Spinal cord (tissue), 10 donors: ENCODE measurements around the gene EEFSEC. TPM values are rescaled to one million over a fixed set of nuclear protein-coding genes. Genes with fewer than 3 reads are reported as not detected.

ENCODE experiments used
- DNase-seq, 6 donors: peaks; one replicate each; pipeline versions ENCODE4 v3.0.0 to v3.0.0-alpha.2; 2013 to 2015; ENCODE audit warnings: low spot score in 6 of 6, low read depth in 4 of 6
- H3K27ac ChIP-seq: one replicate; pipeline ENCODE4 v1.5.1; 2013; ENCODE audit warnings: low read depth, low read length, control low read depth
- H3K27me3 ChIP-seq: one replicate; pipeline ENCODE4 v1.6.1; 2013; ENCODE audit warnings: low read length; ENCODE audit not compliant: control insufficient read depth, insufficient read depth
- H3K36me3 ChIP-seq: one replicate; pipeline ENCODE4 v1.6.1; 2013; ENCODE audit warnings: low read length; ENCODE audit not compliant: control insufficient read depth, insufficient read depth
- H3K4me1 ChIP-seq: one replicate; pipeline ENCODE4 v1.6.1; 2013; ENCODE audit warnings: low read length; ENCODE audit not compliant: control insufficient read depth, insufficient read depth
- H3K4me3 ChIP-seq: one replicate; pipeline ENCODE4 v1.5.1; 2013; ENCODE audit warnings: low read depth, low read length, control low read depth
- H3K9me3 ChIP-seq: one replicate; pipeline ENCODE4 v1.6.1; 2013; ENCODE audit warnings: low read length; ENCODE audit not compliant: control insufficient read depth, insufficient read depth
- WGBS: methylation state at CpG from one replicate; pipeline ENCODE4 v1.1.5; 2013; ENCODE audit warnings: missing lambda C conversion rate; ENCODE audit not compliant: insufficient coverage; 5-methylcytosine and 5-hydroxymethylcytosine counted together
- polyA plus RNA-seq, 2 donors: library from polyadenylated mRNA; unstranded; fragments of 120-200 nt; gene quantifications; one replicate each; pipeline ENCODE4 v1.2.1, GENCODE V29; 2013; ENCODE audit not compliant: insufficient read length in 2 of 2
- total RNA-seq, 2 donors: library from RNA; depleted of rRNA in 1 of 2; stranded (reverse); fragments of 120-200 nt in 1 of 2; fragments of >200 nt in 1 of 2; gene quantifications; one replicate each; pipeline versions ENCODE4 v1.2.3 to v1.2.4, GENCODE V29; 2013 to 2014
- donor health status: healthy.

EEFSEC gene
- total and polyA plus RNA-seq, 4 donors = 6.4 to 29.1 (median 18.3) TPM

DNA sequence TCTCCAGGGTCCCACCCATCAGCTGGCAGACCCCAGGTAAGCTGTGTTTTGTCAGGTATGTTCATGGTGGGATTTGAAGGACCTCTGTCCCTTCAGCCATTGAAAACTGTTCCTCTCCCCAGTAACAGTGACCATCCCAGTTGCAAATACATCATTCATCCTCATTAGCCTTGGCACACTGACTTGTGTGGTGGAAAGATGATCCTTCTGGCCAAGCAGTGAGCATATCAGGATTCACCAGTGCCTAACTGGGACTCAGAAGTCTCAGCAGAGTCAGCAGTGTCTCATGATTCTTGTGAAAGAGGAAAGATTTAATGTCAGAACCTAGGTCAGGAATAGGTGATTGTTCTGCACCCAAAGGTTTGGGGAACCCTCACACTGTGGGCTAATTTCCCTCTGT lies 223.2 kb downstream of the EEFSEC start:
- no peak overlapping the region for H3K27ac ChIP-seq
- H3K36me3 ChIP-seq = peaks cover 17% of the 10 kb centered on the region
- H3K4me1 ChIP-seq = peaks cover 11% of the 10 kb centered on the region
- no peak for DNase-seq
- H3K4me3 ChIP-seq = no peak overlapping the region
- H3K27me3 ChIP-seq = no peaks in the 10 kb centered on the region
- H3K9me3 ChIP-seq = no peaks in the 10 kb centered on the region

DNA sequence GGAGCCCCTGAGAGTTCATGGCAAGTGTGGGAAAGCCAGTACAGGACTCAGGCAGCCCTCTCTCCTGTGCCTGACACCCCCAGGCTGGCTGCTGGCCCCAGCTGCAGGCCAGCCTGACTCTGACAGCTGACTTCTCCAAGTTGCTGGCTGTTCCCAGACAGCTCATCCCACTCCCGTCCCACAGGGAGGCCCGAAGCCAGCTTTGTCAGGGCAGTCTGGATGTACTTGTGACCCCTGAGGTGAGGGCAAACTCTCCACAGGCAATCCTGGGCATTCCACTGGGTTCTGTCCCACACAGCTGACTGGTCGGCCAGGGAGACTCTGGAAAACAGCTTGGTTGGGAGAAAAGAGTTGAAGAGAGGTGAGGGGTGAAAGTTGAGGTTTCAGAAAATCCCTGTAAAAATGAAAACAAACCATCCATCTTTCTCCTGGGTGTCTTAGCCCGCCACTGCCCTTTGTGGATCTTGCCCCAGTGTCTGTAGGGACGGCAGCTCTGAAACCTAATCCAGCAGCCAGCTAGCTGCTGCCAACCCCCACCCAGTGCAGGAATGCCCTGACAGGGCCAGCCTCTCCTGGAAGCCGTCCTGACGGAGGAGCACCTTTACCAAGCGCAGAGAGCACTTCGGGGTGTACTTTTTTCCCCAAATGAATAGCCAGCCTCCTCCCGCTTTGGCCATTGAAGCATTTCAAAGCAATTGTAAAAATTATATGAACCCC lies 225.5 kb downstream of the EEFSEC start:
- Histone ChIP-seq H3K36me3 (peaks cover 20% of the 10 kb centered on the region), H3K9me3 (no peaks in the 10 kb centered on the region), H3K4me1 (peaks cover 32% of the 10 kb centered on the region), H3K27ac (no peak overlapping the region), H3K4me3 (no peak overlapping the region), H3K27me3 (no peaks in the 10 kb centered on the region)
- DNase-seq = no peak
- 61% methylated on average over 8 of the region's 10 CpGs for WGBS

DNA sequence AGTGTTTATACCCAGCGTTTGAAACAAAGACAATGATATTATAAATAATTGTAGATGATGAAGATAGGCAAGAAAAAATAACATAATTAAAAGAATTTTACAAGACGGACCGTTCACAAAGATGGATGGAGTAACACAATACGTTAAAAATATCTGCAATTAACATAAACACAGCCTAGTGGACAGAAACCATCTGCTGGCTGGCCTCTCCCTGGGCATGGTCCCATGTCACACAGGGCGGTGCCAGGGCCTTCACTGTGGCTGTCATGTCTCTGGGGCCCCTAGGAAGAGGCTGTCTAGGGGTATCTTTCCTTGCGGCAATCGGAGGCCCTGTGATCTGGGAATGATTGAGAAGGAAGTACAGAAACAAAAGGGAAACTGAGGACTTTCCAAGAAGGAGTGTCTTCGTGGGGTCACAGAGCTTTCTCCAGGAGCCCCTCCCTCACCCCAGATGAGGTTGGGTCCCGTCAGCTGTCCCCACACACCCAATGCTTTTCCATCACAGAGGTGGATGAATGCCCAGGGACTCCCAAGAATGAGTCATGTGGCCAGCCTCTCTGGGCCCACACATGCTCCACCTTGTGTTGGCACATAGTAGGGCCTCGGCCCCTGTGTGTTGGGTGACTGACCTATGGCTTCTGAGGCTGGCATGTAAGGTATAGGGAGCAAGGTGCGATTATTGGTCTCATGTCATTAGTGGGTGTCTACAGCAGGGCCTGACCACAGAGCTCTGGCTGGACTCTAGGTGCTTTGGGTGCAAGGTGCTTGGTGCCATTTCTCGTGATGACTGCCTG lies 226.3 kb downstream of the EEFSEC start:
- 95% methylated on average over 5 of the region's 12 CpGs for WGBS
- Histone ChIP-seq H3K36me3 (peaks cover 24% of the 10 kb centered on the region), H3K9me3 (no peaks in the 10 kb centered on the region), H3K27me3 (no peaks in the 10 kb centered on the region), H3K4me3 (no peak overlapping the region), H3K27ac (no peak overlapping the region), H3K4me1 (peaks cover 32% of the 10 kb centered on the region)
- DNase-seq = no peak

DNA sequence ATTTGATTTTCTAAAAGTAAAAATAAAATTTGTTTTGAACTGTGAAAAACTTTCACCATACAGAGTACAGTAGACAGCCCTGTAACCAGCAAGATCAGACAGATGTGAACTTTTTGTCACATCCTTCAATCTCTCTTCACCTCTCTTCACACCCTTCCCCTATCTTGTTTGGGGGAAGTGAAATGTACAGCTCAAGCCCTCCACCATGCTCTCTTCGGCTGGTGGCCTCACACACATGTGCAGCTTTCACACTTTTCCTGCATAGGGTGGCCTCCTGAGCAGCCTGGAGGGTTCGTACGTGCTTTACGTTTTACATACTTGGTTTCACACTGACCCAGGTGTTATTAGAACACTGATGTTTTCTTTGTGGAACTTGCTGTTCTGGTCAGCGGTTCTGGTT lies 227.0 kb downstream of the EEFSEC start:
- Histone ChIP-seq H3K4me1 (peaks cover 32% of the 10 kb centered on the region), H3K36me3 (peaks cover 24% of the 10 kb centered on the region), H3K9me3 (no peaks in the 10 kb centered on the region), H3K4me3 (no peak overlapping the region), H3K27ac (no peak overlapping the region), H3K27me3 (no peaks in the 10 kb centered on the region)
- no peak for DNase-seq
- 94% methylated on average over 5 of the region's 5 CpGs for WGBS

DNA sequence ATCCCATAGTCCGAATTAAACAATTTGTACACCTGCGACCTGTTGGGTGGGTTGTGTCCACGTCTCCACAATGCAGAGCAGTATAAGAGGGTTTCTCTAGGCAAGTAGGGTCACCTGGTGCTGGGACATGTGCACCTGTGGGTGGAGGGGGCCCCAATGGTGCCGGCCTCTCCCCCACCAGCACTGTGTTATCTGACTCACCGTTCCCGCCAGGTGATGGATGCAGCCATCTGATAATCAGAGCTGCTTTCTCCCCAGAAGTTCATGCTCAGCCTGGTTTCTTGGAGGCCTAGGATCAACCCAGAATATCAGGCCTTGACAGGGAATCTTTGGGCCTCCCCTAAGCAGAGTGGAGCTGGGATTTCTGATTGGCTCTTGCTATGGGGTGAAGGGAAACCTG lies 227.4 kb downstream of the EEFSEC start:
- H3K4me1 ChIP-seq = peaks cover 35% of the 10 kb centered on the region
- DNase-seq = no peak

DNA sequence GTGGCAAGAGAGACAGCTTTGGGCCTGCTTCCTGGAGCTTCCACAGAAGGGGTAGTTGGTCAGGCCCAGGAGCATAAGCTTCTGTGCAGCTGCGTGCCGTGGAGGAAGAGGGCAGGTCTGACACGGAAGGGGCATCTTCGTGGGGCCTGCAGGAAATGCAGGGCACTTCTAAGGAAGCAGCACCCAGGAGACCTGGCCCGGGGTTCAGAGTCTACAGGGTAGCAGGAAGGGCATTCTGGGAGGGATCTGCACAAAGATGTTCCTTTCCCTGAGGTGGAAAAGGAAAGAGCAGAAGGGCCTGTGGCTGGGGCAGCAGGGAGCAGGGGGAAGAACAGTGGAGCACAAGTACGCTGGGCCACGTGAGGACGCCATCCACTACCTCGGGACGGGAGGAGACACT lies 228.3 kb downstream of the EEFSEC start:
- WGBS = 93% methylated on average over 10 of the region's 10 CpGs
- no peaks in the 10 kb centered on the region for H3K27me3 ChIP-seq
- no peak overlapping the region for H3K4me3 ChIP-seq
- no peak for DNase-seq
- peaks cover 23% of the 10 kb centered on the region for H3K36me3 ChIP-seq
- no peak overlapping the region for H3K27ac ChIP-seq
- peaks cover 36% of the 10 kb centered on the region for H3K4me1 ChIP-seq
- H3K9me3 ChIP-seq = no peaks in the 10 kb centered on the region

More for the DNA sequence above, 227.4 kb downstream of the EEFSEC start:
- 100% methylated on average over 6 of the region's 6 CpGs for WGBS
- Histone ChIP-seq H3K9me3 (no peaks in the 10 kb centered on the region), H3K4me3 (no peak overlapping the region), H3K27me3 (no peaks in the 10 kb centered on the region), H3K27ac (no peak overlapping the region), H3K36me3 (peaks cover 22% of the 10 kb centered on the region)

DNA sequence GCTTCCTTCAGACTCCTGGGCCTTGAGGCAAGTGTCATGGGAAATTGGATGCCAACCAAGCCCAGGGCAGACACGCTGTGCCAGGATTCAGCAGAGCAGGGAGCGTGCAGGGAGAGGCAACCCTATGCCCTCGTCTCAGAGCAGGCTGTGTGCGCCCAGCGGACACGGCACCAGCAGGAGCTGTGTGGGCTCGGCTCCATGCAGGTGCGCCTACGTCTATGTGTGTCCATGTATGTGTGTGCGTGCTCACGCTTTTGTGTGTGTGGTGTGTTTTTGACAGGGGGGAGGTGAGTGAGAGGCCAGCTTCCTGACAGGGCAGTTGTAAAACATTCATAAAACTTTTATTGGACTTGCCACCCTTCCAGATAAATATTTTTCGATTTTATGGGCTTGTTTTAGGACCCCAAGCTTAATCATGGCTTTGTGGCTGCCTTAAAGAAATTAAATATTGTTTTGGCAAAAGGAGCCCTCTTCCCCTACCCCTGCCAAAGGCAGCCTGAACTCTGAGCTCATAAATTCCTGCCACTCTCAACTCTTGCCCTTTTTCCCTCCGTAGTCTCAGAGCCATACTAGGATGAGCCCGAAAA lies 229.0 kb downstream of the EEFSEC start:
- peak in 1 of 6 donors; percentile 50 for DNase-seq
- H3K4me1 ChIP-seq = peaks cover 36% of the 10 kb centered on the region
- 81% methylated on average over 9 of the region's 14 CpGs for WGBS
- H3K4me3 ChIP-seq = no peak overlapping the region
- no peaks in the 10 kb centered on the region for H3K9me3 ChIP-seq
- no peak overlapping the region for H3K27ac ChIP-seq
- no peaks in the 10 kb centered on the region for H3K27me3 ChIP-seq
- peaks cover 26% of the 10 kb centered on the region for H3K36me3 ChIP-seq

DNA sequence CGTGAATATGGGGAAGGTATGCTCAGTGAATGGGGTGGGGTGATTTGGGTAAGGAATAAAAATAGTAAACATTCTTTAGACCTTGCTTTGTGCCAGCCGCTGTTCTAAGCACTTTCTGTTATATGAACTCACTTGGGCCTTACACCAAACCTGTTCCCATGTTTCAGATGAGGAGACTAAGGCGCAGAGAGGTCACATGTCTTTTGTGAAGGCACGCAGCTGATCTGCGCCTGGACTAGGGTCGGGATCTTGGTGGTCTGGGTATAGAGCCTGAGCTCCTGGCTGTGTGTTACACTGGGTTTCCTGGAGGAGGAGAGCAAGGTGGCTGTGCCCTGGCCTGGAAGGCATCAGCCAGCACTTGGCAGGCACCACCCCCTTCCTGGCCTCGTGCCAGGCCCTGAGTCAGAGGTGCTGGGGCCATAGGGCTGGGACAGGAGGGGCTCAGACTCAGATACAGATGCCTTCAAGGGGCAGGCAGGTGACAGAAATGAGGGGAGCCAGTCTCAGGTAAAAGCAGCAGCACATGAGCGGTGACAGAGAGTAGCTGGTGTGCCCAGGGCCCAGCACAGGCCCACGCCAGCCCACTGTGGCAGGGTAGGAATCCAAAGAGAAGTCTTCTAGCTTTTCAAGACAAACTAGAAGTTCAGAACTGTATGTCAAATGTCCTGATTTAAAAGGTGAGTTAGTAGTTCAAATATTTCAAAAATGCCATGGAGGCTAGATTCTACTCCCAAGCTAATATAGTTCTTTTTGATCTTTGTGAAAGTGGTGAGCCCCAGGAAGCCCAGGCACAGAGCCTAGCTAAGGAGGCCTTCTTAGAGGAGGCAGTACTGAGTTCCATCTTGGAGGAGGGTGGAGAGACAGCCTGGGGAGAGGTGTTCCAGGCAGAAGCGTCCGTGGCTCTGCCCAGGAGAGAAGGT lies 230.3 kb downstream of the EEFSEC start:
- H3K9me3 ChIP-seq = no peaks in the 10 kb centered on the region
- H3K27ac ChIP-seq = no peak overlapping the region
- H3K27me3 ChIP-seq = no peaks in the 10 kb centered on the region
- peaks cover 31% of the 10 kb centered on the region for H3K36me3 ChIP-seq
- peak in 1 of 6 donors; percentile 38 for DNase-seq
- peaks cover 30% of the 10 kb centered on the region for H3K4me1 ChIP-seq
- WGBS = 92% methylated on average over 10 of the region's 11 CpGs
- H3K4me3 ChIP-seq = no peak overlapping the region
